ENCODE results near the gene GALNT17.

Gene GALNT17

GRCh38 chr7:71521506-71521905, 389.6 kb downstream of the GALNT17 start:
- Histone ChIP-seq H3K4me3 (ENCODE audit: low read depth, low read length) (no peak overlapping the region), H3K27me3 (replicated peaks) (no peaks in the 10 kb centered on the region), H3K36me3 (replicated peaks) (no peaks in the 10 kb centered on the region), H3K27ac (no peak overlapping the region)
- in situ Hi-C loops (cut with HindIII; ENCODE audit: low pct_ligation_motif_present, low sequenced_read_pairs), result no loop called here
- no peak for DNase-seq
- no peak for TF ChIP-seq CTCF (IDR thresholded peaks at IDR 0.05; ENCODE audit: low read depth, low read length, missing control alignments)

- H3K27ac ChIP-seq, result no peak overlapping the region
- H3K4me3 ChIP-seq (ENCODE audit: low read depth, low read length), result no peak overlapping the region
- DNase-seq, result no peak
- H3K36me3 ChIP-seq (replicated peaks), result no peaks in the 10 kb centered on the region
- in situ Hi-C loops (cut with HindIII; ENCODE audit: low pct_ligation_motif_present, low sequenced_read_pairs), result no loop called here
- H3K27me3 ChIP-seq (replicated peaks), result no peaks in the 10 kb centered on the region
- TF ChIP-seq CTCF (IDR thresholded peaks at IDR 0.05; ENCODE audit: low read depth, low read length, missing control alignments), result no peak
Observed at GRCh38 chr7:71526106-71526505, 394.2 kb downstream of the GALNT17 start.

- TF ChIP-seq CTCF (IDR thresholded peaks at IDR 0.05; ENCODE audit: low read depth, low read length, missing control alignments), result no peak
- Histone ChIP-seq H3K27ac (no peak overlapping the region), H3K36me3 (replicated peaks) (no peaks in the 10 kb centered on the region), H3K4me3 (ENCODE audit: low read depth, low read length) (no peak overlapping the region), H3K27me3 (replicated peaks) (no peaks in the 10 kb centered on the region)
- in situ Hi-C loops (cut with HindIII; ENCODE audit: low pct_ligation_motif_present, low sequenced_read_pairs), result no loop called here
- DNase-seq, result no peak
Observed at GRCh38 chr7:71527213-71527612, 395.3 kb downstream of the GALNT17 start.

- H3K4me3 ChIP-seq (ENCODE audit: low read depth, low read length), result no peak overlapping the region
- H3K36me3 ChIP-seq (replicated peaks), result no peaks in the 10 kb centered on the region
- no peak for DNase-seq
- no peak overlapping the region for H3K27ac ChIP-seq
- in situ Hi-C loops (cut with HindIII; ENCODE audit: low pct_ligation_motif_present, low sequenced_read_pairs), result no loop called here
- no peak for TF ChIP-seq CTCF (IDR thresholded peaks at IDR 0.05; ENCODE audit: low read depth, low read length, missing control alignments)
- H3K27me3 ChIP-seq (replicated peaks), result no peaks in the 10 kb centered on the region
Observed at GRCh38 chr7:71535616-71536015, 403.7 kb downstream of the GALNT17 start.

GRCh38 chr7:71538210-71538609, 406.3 kb downstream of the GALNT17 start:
- in situ Hi-C loops (cut with HindIII; ENCODE audit: low pct_ligation_motif_present, low sequenced_read_pairs), result no loop called here
- H3K36me3 ChIP-seq (replicated peaks), result no peaks in the 10 kb centered on the region
- TF ChIP-seq CTCF (IDR thresholded peaks at IDR 0.05; ENCODE audit: low read depth, low read length, missing control alignments), result no peak
- no peak for DNase-seq
- H3K27ac ChIP-seq, result no peak overlapping the region
- no peak overlapping the region for H3K4me3 ChIP-seq (ENCODE audit: low read depth, low read length)
- no peaks in the 10 kb centered on the region for H3K27me3 ChIP-seq (replicated peaks)

- DNase-seq, result no peak
- Histone ChIP-seq H3K36me3 (replicated peaks) (no peaks in the 10 kb centered on the region), H3K4me3 (ENCODE audit: low read depth, low read length) (no peak overlapping the region), H3K27me3 (replicated peaks) (no peaks in the 10 kb centered on the region), H3K27ac (no peak overlapping the region)
- no peak for TF ChIP-seq CTCF (IDR thresholded peaks at IDR 0.05; ENCODE audit: low read depth, low read length, missing control alignments)
- in situ Hi-C loops (cut with HindIII; ENCODE audit: low pct_ligation_motif_present, low sequenced_read_pairs), result no loop called here
Observed at GRCh38 chr7:71539615-71540014, 407.7 kb downstream of the GALNT17 start.
